Right cardiac atrium (tissue), 5 donors: ENCODE results near the gene ITGAD. TPM values are rescaled to one million over a fixed set of nuclear protein-coding genes. Genes with fewer than 3 reads are reported as not detected.
"Not testable (repeated sequence)": the region's sequence is repeated elsewhere in the genome, so short reads cannot be mapped to it uniquely, and the experiment has no call there.

Experiments
- ATAC-seq, 2 donors: fragments of 200-7000 bp; cut with Tn5 transposase; one replicate each; pipeline versions ENCODE4 v1.8.0 to v1.9.1; 2020; ENCODE audit warnings: moderate library complexity in 2 of 2, mild to moderate bottlenecking in 1 of 2
- DNase-seq, 3 donors: peaks; one replicate each; pipeline ENCODE4 v3.0.0-alpha.2; 2020
- H3K27ac ChIP-seq: one replicate; pipeline ENCODE4 v1.5.1; 2013; ENCODE audit warnings: mild to moderate bottlenecking, low read length, control low read depth, moderate library complexity
- H3K27me3 ChIP-seq: one replicate; pipeline ENCODE4 v1.6.1; 2013; ENCODE audit not compliant: control insufficient read depth, insufficient read depth
- H3K4me1 ChIP-seq: one replicate; pipeline ENCODE4 v1.6.1; 2013; ENCODE audit warnings: low read length; ENCODE audit not compliant: control insufficient read depth, insufficient read depth
- H3K4me3 ChIP-seq: one replicate; pipeline ENCODE4 v1.5.1; 2013; ENCODE audit warnings: low read length, control low read depth
- H3K9me3 ChIP-seq: one replicate; pipeline ENCODE4 v1.6.1; 2013; ENCODE audit warnings: low read length; ENCODE audit not compliant: control insufficient read depth
- whole genome bisulfite sequencing: extraction: QIAGEN DNeasy Blood & Tissue Kit; methylation state at CpG from one replicate; pipeline ENCODE4 v1.1.7; 2013; 5-methylcytosine and 5-hydroxymethylcytosine counted together
- intact Hi-C, 4 donors: fragments of 100-400 bp; cut with DNase I; formaldehyde crosslinking; loops; one replicate each; pipeline versions ENCODE4 v1.11.0 to v1.14.0; 2022 to 2023
- polyA plus RNA-seq: library from polyadenylated mRNA; stranded (reverse); fragments of 200-250 nt; gene quantifications from one replicate; pipeline ENCODE4 v1.2.3, GENCODE V29; 2013
- total RNA-seq, 4 donors: library from RNA; stranded (reverse); fragmentation: NEBNext Ultra II Directional; extraction: Animal tissue kit (Norgen Biotek cat#: 25700); gene quantifications; one replicate each; pipeline ENCODE4 v1.2.1, GENCODE V29; 2021
- donor health status: healthy with polysubstance abuse.
- donor health status: DM: no; HTN: yes; CAD: no.
- donor health status: DM: no; HTN: no; CAD: no.
- donor health status: DM: no; HTN: yes; CAD: no; lungs with severe emphysema.
- donor health status: DM: yes; HTN: yes; CAD: no.

The ITGAD gene
- total and polyA plus RNA-seq, 5 donors, result not detected

- 49% methylated on average over 3 of the region's 4 CpGs for WGBS
- H3K9me3 ChIP-seq, H3K4me3 ChIP-seq, intact Hi-C loops, H3K27me3 ChIP-seq, H3K4me1 ChIP-seq, H3K27ac ChIP-seq, ATAC-seq, DNase-seq: not testable (repeated sequence)
Observed at GRCh38 chr16:31439023-31439422, 45.9 kb downstream of the ITGAD start.

- H3K27ac ChIP-seq, result no peak overlapping the region
- no peaks in the 10 kb centered on the region for H3K9me3 ChIP-seq
- 75% methylated on average over 3 of the region's 3 CpGs for WGBS
- intact Hi-C loops, result no loop called here
- no peak for ATAC-seq
- no peaks in the 10 kb centered on the region for H3K27me3 ChIP-seq
- H3K4me1 ChIP-seq, result no peaks in the 10 kb centered on the region
- no peak for DNase-seq
- no peak overlapping the region for H3K4me3 ChIP-seq
Observed at GRCh38 chr16:31439519-31439918, 46.4 kb downstream of the ITGAD start.

GRCh38 chr16:31440516-31441184 is 47.5 kb downstream of the ITGAD start:
- no peaks in the 10 kb centered on the region for H3K4me1 ChIP-seq
- no peaks in the 10 kb centered on the region for H3K9me3 ChIP-seq
- no peaks in the 10 kb centered on the region for H3K27me3 ChIP-seq
- WGBS, result 45% methylated on average over 4 of the region's 4 CpGs
- ATAC-seq, result no peak
- no peak overlapping the region for H3K4me3 ChIP-seq
- peak overlapping the region; percentile 20 for H3K27ac ChIP-seq
- no peak for DNase-seq
- intact Hi-C loops, result loop anchor here in 2 of 4 donors (5.0 kb wide), 2 partner anchors 453 to 458 kb away; partner anchors contain the start of gene HSD3B7 (in 1 of the 2)

- peak overlapping the region; percentile 50 for H3K4me3 ChIP-seq
- intact Hi-C loops, result loop anchor here in 2 of 4 donors (5.0 kb wide), 2 partner anchors 455 to 460 kb away; partner anchors contain the start of gene HSD3B7 (in 1 of the 2)
- ATAC-seq (peak; percentile 2 to 6), DNase-seq (peak in 2 of 3 donors; percentile 57 to 66)
- H3K4me1 ChIP-seq, result no peaks in the 10 kb centered on the region
- no peaks in the 10 kb centered on the region for H3K27me3 ChIP-seq
- no peaks in the 10 kb centered on the region for H3K9me3 ChIP-seq
- WGBS, result 58% methylated on average over 34 of the region's 34 CpGs
- H3K27ac ChIP-seq, result no peak overlapping the region
Observed at GRCh38 chr16:31441956-31442355, 48.8 kb downstream of the ITGAD start.

- 69% methylated on average over 6 of the region's 6 CpGs for WGBS
- H3K4me1 ChIP-seq, DNase-seq, H3K9me3 ChIP-seq, ATAC-seq, H3K27ac ChIP-seq, H3K4me3 ChIP-seq, H3K27me3 ChIP-seq, intact Hi-C loops: not testable (repeated sequence)
Observed at GRCh38 chr16:31445931-31446330, 52.8 kb downstream of the ITGAD start.

GRCh38 chr16:31451201-31451600 is 58.1 kb downstream of the ITGAD start:
- WGBS, result 86% methylated on average over 5 of the region's 5 CpGs
- Histone ChIP-seq H3K4me3 (no peak overlapping the region), H3K4me1 (peaks cover 13% of the 10 kb centered on the region), H3K27me3 (no peaks in the 10 kb centered on the region), H3K9me3 (no peaks in the 10 kb centered on the region), H3K27ac (no peak overlapping the region)
- intact Hi-C loops, result loop anchor here in 1 of 4 donors (10.0 kb wide), 1 partner anchor 466 kb away; the partner anchor contains the start of gene HSD3B7
- no peak for DNase-seq
- no peak for ATAC-seq

- ATAC-seq (peak; percentile 69 to 74), DNase-seq (peak; percentile 65 to 84 (median 72))
- intact Hi-C loops, result loop anchor here in 1 of 4 donors (10.0 kb wide), 1 partner anchor 467 kb away; the partner anchor contains the start of gene HSD3B7
- peaks cover 13% of the 10 kb centered on the region for H3K4me1 ChIP-seq
- H3K27ac ChIP-seq, result no peak overlapping the region
- 45% methylated on average over 11 of the region's 11 CpGs for WGBS
- H3K27me3 ChIP-seq, result no peaks in the 10 kb centered on the region
- H3K9me3 ChIP-seq, result no peaks in the 10 kb centered on the region
- no peak overlapping the region for H3K4me3 ChIP-seq
Observed at GRCh38 chr16:31451681-31452351, 58.7 kb downstream of the ITGAD start.

GRCh38 chr16:31452631-31453106 is 59.5 kb downstream of the ITGAD start:
- peaks cover 16% of the 10 kb centered on the region for H3K4me1 ChIP-seq
- ATAC-seq, result peak; percentile 65 to 79
- peak in 1 of 3 donors; percentile 32 for DNase-seq
- intact Hi-C loops, result loop anchor here in 1 of 4 donors (10.0 kb wide), 1 partner anchor 468 kb away; the partner anchor contains the start of gene HSD3B7
- 45% methylated on average over 3 of the region's 3 CpGs for WGBS
- H3K4me3 ChIP-seq, result no peak overlapping the region
- no peaks in the 10 kb centered on the region for H3K9me3 ChIP-seq
- H3K27me3 ChIP-seq, result no peaks in the 10 kb centered on the region
- peak overlapping the region; percentile 67 for H3K27ac ChIP-seq

- DNase-seq (peak; percentile 65 to 87 (median 71)), ATAC-seq (peak; percentile 29 to 34)
- Histone ChIP-seq H3K27me3 (no peaks in the 10 kb centered on the region), H3K4me3 (no peak overlapping the region), H3K9me3 (no peaks in the 10 kb centered on the region), H3K4me1 (peaks cover 16% of the 10 kb centered on the region), H3K27ac (peak overlapping the region; percentile 66)
- intact Hi-C loops, result loop anchor here in 1 of 4 donors (10.0 kb wide), 1 partner anchor 469 kb away; the partner anchor contains the start of gene HSD3B7
- 28% methylated on average over 20 of the region's 20 CpGs for WGBS
Observed at GRCh38 chr16:31453255-31454204, 60.4 kb downstream of the ITGAD start.

- no peak for ATAC-seq
- DNase-seq, result peak in 1 of 3 donors; percentile 56
- peaks cover 16% of the 10 kb centered on the region for H3K4me1 ChIP-seq
- H3K27ac ChIP-seq, result peak overlapping the region; percentile 22
- intact Hi-C loops, result loop anchor here in 1 of 4 donors (10.0 kb wide), 1 partner anchor 471 kb away; the partner anchor contains the start of gene HSD3B7
- no peaks in the 10 kb centered on the region for H3K9me3 ChIP-seq
- WGBS, result 63% methylated on average over 17 of the region's 17 CpGs
- no peaks in the 10 kb centered on the region for H3K27me3 ChIP-seq
- no peak overlapping the region for H3K4me3 ChIP-seq
Observed at GRCh38 chr16:31455601-31456314, 62.6 kb downstream of the ITGAD start.
